ENCODE data around the gene MMEL1. TPM values are rescaled to one million over a fixed set of nuclear protein-coding genes. Genes with fewer than 3 reads are reported as not detected.

MMEL1 gene
- total RNA-seq, 2 donors from 2014 or later, result not detected

GRCh38 chr1:2630498-2631135 lies 2.2 kb downstream of the MMEL1 start:
- Histone ChIP-seq H3K4me3 (no peak overlapping the region), H3K27me3 (peaks cover 0 to 24% of the 10 kb centered on the region in 2 donors), H3K36me3 (replicated peaks in 1 of 2; ENCODE audit: insufficient read depth in 1 of 2, low read depth in 2 of 2) (no peaks in the 10 kb centered on the region), H3K9me3 (no peaks in the 10 kb centered on the region), H3K4me1 (peaks cover 13% of the 10 kb centered on the region), H3K27ac (no peak overlapping the region)
- ATAC-seq (no peak), DNase-seq (no peak)
- 83 to 86% methylated on average over 33 to 34 of the region's 35 CpGs for WGBS, 2 donors
- TF ChIP-seq POLR2A (IDR thresholded peaks at IDR 0.05), result no peak
- no peak for TF ChIP-seq CTCF (IDR thresholded peaks at IDR 0.05)
- intact Hi-C loops (cut with DNase I), result no loop called here

GRCh38 chr1:2629627-2630497 lies 3.0 kb downstream of the MMEL1 start:
- ATAC-seq (no peak), DNase-seq (no peak)
- Histone ChIP-seq H3K36me3 (replicated peaks in 1 of 2; ENCODE audit: insufficient read depth in 1 of 2, low read depth in 2 of 2) (no peaks in the 10 kb centered on the region), H3K9me3 (no peaks in the 10 kb centered on the region), H3K27ac (no peak overlapping the region), H3K4me3 (no peak overlapping the region), H3K4me1 (peaks cover 13% of the 10 kb centered on the region), H3K27me3 (peaks cover 0 to 24% of the 10 kb centered on the region in 2 donors)
- 73 to 90% methylated on average over 11 to 23 of the region's 23 CpGs for WGBS, 2 donors
- TF ChIP-seq CTCF (IDR thresholded peaks at IDR 0.05) (peak in 1 of 7 experiments; percentile 4), POLR2A (IDR thresholded peaks at IDR 0.05) (no peak)
- intact Hi-C loops (cut with DNase I), result no loop called here

- Histone ChIP-seq H3K36me3 (replicated peaks in 1 of 2; ENCODE audit: insufficient read depth in 1 of 2, low read depth in 2 of 2) (no peaks in the 10 kb centered on the region), H3K4me3 (no peak overlapping the region), H3K27me3 (peaks cover 0 to 24% of the 10 kb centered on the region in 2 donors), H3K9me3 (no peaks in the 10 kb centered on the region), H3K27ac (no peak overlapping the region), H3K4me1 (peaks cover 13% of the 10 kb centered on the region)
- DNase-seq (no peak), ATAC-seq (no peak)
- intact Hi-C loops (cut with DNase I), result no loop called here
- WGBS, 2 donors, result 3% methylated on average over 43 of the region's 64 CpGs; no CpG with 5 or more reads in 1 of the 2 donors
- TF ChIP-seq CTCF (IDR thresholded peaks at IDR 0.05), result no peak
- TF ChIP-seq POLR2A (IDR thresholded peaks at IDR 0.05), result no peak
Observed at GRCh38 chr1:2628933-2629626, 3.7 kb downstream of the MMEL1 start.

- H3K27me3 ChIP-seq, result peaks cover 0 to 24% of the 10 kb centered on the region in 2 donors
- intact Hi-C loops (cut with DNase I), result no loop called here
- H3K36me3 ChIP-seq (replicated peaks in 1 of 2; ENCODE audit: insufficient read depth in 1 of 2, low read depth in 2 of 2), result no peaks in the 10 kb centered on the region
- H3K9me3 ChIP-seq, result no peaks in the 10 kb centered on the region
- H3K4me3 ChIP-seq, result no peak overlapping the region
- H3K27ac ChIP-seq, result no peak overlapping the region
- peaks cover 13% of the 10 kb centered on the region for H3K4me1 ChIP-seq
- ATAC-seq (no peak), DNase-seq (no peak)
- WGBS, 2 donors, result 10% methylated on average over 31 of the region's 46 CpGs; no CpG with 5 or more reads in 1 of the 2 donors
- no peak for TF ChIP-seq CTCF (IDR thresholded peaks at IDR 0.05)
- no peak for TF ChIP-seq POLR2A (IDR thresholded peaks at IDR 0.05)
Observed at GRCh38 chr1:2628191-2628932, 4.5 kb downstream of the MMEL1 start.

Measured in body of pancreas (tissue), 4 donors.